HepG2 (cell line): ENCODE data around the gene CIBAR2. TPM values are rescaled to one million over a fixed set of nuclear protein-coding genes. Genes with fewer than 3 reads are reported as not detected.
A peak's percentile ranks its signal among the peaks of the same experiment; 100 is the strongest.

Experiments used
- AHR ChIP-seq: IDR thresholded peaks from 2 replicates; pipeline ENCODE4 v1.6.1; 2018; ENCODE audit warnings: missing genetic modification reagents, missing compliant biosample characterization
- ELF3 ChIP-seq: IDR thresholded peaks from 2 replicates; pipeline ENCODE4 v1.6.1; 2016; ENCODE audit warnings: missing genetic modification reagents, missing compliant biosample characterization
- ESRRA ChIP-seq: sonication (generic); formaldehyde crosslinking; IDR thresholded peaks from 2 replicates; pipeline ENCODE4 v1.5.1; 2020; ENCODE audit warnings: mild to moderate bottlenecking, low read depth, missing genetic modification reagents
- FOSL2 ChIP-seq: sonication (generic); formaldehyde crosslinking; IDR thresholded peaks from 2 replicates; pipeline ENCODE4 v1.4.0; 2020; ENCODE audit warnings: missing genetic modification reagents
- FUBP1 ChIP-seq: sonication (generic); formaldehyde crosslinking; IDR thresholded peaks from 2 replicates; pipeline ENCODE4 v1.5.1; 2020; ENCODE audit warnings: missing genetic modification reagents, mild to moderate bottlenecking, borderline replicate concordance
- HNRNPL ChIP-seq: fragments of 200-400 bp; formaldehyde crosslinking; IDR thresholded peaks from 2 replicates; pipeline ENCODE4 v1.6.1; 2017; ENCODE audit warnings: mild to moderate bottlenecking, low read depth, low read length
- IRF2 ChIP-seq: IDR thresholded peaks from 2 replicates; pipeline ENCODE4 v1.6.1; 2018; ENCODE audit warnings: missing genetic modification reagents, missing compliant biosample characterization
- KDM5A ChIP-seq: fragments of 200-600 bp; sonication (generic); IDR thresholded peaks from 2 replicates; pipeline ENCODE4 v1.7.0; 2018; ENCODE audit warnings: antibody characterized with exemption, mild to moderate bottlenecking, low read length, borderline replicate concordance
- MED13 ChIP-seq: sonication (generic); formaldehyde crosslinking; IDR thresholded peaks from 2 replicates; pipeline ENCODE4 v1.5.0; 2020; ENCODE audit warnings: missing genetic modification reagents
- PHF21A ChIP-seq: sonication (generic); formaldehyde crosslinking; IDR thresholded peaks from 2 replicates; pipeline ENCODE4 v1.5.0; 2020; ENCODE audit warnings: mild to moderate bottlenecking, missing genetic modification reagents
- SCMH1 ChIP-seq: sonication (generic); formaldehyde crosslinking; IDR thresholded peaks from 2 replicates; pipeline ENCODE4 v1.9.0; 2021; ENCODE audit warnings: missing genetic modification reagents, mild to moderate bottlenecking, borderline replicate concordance
- TARDBP ChIP-seq: sonication (generic); formaldehyde crosslinking; IDR thresholded peaks from 2 replicates; pipeline ENCODE4 v1.8.0; 2022; ENCODE audit warnings: mild to moderate bottlenecking, missing genetic modification reagents
- ZNF383 ChIP-seq: sonication (generic); formaldehyde crosslinking; IDR thresholded peaks from 2 replicates; pipeline ENCODE4 v1.4.0; 2020; ENCODE audit warnings: missing genetic modification reagents, mild to moderate bottlenecking, borderline replicate concordance
- ZNF543 ChIP-seq: sonication (generic); formaldehyde crosslinking; IDR thresholded peaks from 2 replicates; pipeline ENCODE4 v1.4.0; 2020; ENCODE audit warnings: mild to moderate bottlenecking, missing genetic modification reagents
- ZNF589 ChIP-seq: sonication (generic); formaldehyde crosslinking; conservative IDR thresholded peaks from 2 replicates; pipeline ENCODE4 v1.8.0; 2022; ENCODE audit warnings: mild to moderate bottlenecking, moderate library complexity, missing genetic modification reagents
- ZNF598 ChIP-seq: sonication (generic); formaldehyde crosslinking; IDR thresholded peaks from 2 replicates; pipeline ENCODE4 v1.5.1; 2020; ENCODE audit warnings: mild to moderate bottlenecking, missing genetic modification reagents, borderline replicate concordance
- ZNF709 ChIP-seq: sonication (generic); formaldehyde crosslinking; IDR thresholded peaks from 2 replicates; pipeline ENCODE4 v1.5.0; 2020; ENCODE audit warnings: mild to moderate bottlenecking, missing genetic modification reagents
- ZNF720 ChIP-seq: sonication (generic); formaldehyde crosslinking; IDR thresholded peaks from 2 replicates; pipeline ENCODE4 v1.4.0; 2020; ENCODE audit warnings: missing genetic modification reagents
- polyA plus RNA-seq, 8 experiments: library from polyadenylated mRNA; depleted of rRNA in 3 of 8; stranded (reverse) in 7 of 8; unstranded in 1 of 8; fragments of >200 nt; fragmentation: Illumina TruSeq in 4 of 8; extraction: Trizol in 4 of 8; gene quantifications; 2 replicates each; pipeline versions ENCODE4 v1.2.1 to v1.2.3, GENCODE V29; 2011 to 2016; ENCODE audit warnings: low read depth in 4 of 8, missing spikeins in 1 of 8, mixed read lengths in 1 of 8; ENCODE audit not compliant: insufficient read depth in 1 of 8
- total RNA-seq, 5 experiments: library from RNA; depleted of rRNA; stranded (reverse); fragments of >200 nt; fragmentation: Illumina TruSeq; extraction: Trizol; gene quantifications; 2 replicates each; pipeline ENCODE4 v1.2.3, GENCODE V29; 2016; ENCODE audit warnings: low read depth in 1 of 5
- TF ChIP-seq, protein P1 (sequence below): IDR thresholded peaks from 2 replicates; pipeline ENCODE4 v1.6.1; 2016; ENCODE audit warnings: mild to moderate bottlenecking, missing biosample characterization, missing genetic modification reagents
- TF ChIP-seq, protein P2 (sequence below): sonication (generic); formaldehyde crosslinking; IDR thresholded peaks from 2 replicates; pipeline ENCODE4 v1.4.0; 2020; ENCODE audit warnings: missing genetic modification reagents, mild to moderate bottlenecking, borderline replicate concordance
- TF ChIP-seq, protein P3 (sequence below): sonication (generic); formaldehyde crosslinking; IDR thresholded peaks from 2 replicates; pipeline ENCODE4 v1.9.0; 2021; ENCODE audit warnings: missing genetic modification reagents, mild to moderate bottlenecking, borderline replicate concordance

Gene CIBAR2
- total and polyA plus RNA-seq, 2 of the 13 experiments (the other 11 are each of a cell fraction or from before 2014, with no cell fraction given): not detected

GRCh38 chr16:85055493-85056210 lies 56.6 kb downstream of the CIBAR2 start (continued):
- TF ChIP-seq FOSL2 (CRISPR knock-in tag): no peak
- 0 out of 2 replicates have a peak, but pooled peaks have one; percentile 24 for TF ChIP-seq ZNF598
- no peak for TF ChIP-seq MED13 (CRISPR knock-in tag)
- TF ChIP-seq ZNF589 (CRISPR knock-in tag): no peak
- TF ChIP-seq SCMH1 (CRISPR knock-in tag): no peak
- TF ChIP-seq ZNF709: peak; percentile 95
- TF ChIP-seq HNRNPL: no peak
- no peak for TF ChIP-seq PHF21A (CRISPR knock-in tag)
- TF ChIP-seq, protein P1, sequence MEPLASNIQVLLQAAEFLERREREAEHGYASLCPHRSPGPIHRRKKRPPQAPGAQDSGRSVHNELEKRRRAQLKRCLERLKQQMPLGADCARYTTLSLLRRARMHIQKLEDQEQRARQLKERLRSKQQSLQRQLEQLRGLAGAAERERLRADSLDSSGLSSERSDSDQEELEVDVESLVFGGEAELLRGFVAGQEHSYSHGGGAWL (CRISPR knock-in tag): peak; percentile 90
- TF ChIP-seq TARDBP (CRISPR knock-in tag): peak; percentile 55; the same call in 1 of the 2 replicates
- peak; percentile 94 for TF ChIP-seq ZNF543 (CRISPR knock-in tag)
- 0 out of 2 replicates have a peak, but pooled peaks have one; percentile 21 for TF ChIP-seq IRF2
- TF ChIP-seq FUBP1 (CRISPR knock-in tag): no peak
- TF ChIP-seq ZNF383 (CRISPR knock-in tag): no peak
- TF ChIP-seq, protein P2, sequence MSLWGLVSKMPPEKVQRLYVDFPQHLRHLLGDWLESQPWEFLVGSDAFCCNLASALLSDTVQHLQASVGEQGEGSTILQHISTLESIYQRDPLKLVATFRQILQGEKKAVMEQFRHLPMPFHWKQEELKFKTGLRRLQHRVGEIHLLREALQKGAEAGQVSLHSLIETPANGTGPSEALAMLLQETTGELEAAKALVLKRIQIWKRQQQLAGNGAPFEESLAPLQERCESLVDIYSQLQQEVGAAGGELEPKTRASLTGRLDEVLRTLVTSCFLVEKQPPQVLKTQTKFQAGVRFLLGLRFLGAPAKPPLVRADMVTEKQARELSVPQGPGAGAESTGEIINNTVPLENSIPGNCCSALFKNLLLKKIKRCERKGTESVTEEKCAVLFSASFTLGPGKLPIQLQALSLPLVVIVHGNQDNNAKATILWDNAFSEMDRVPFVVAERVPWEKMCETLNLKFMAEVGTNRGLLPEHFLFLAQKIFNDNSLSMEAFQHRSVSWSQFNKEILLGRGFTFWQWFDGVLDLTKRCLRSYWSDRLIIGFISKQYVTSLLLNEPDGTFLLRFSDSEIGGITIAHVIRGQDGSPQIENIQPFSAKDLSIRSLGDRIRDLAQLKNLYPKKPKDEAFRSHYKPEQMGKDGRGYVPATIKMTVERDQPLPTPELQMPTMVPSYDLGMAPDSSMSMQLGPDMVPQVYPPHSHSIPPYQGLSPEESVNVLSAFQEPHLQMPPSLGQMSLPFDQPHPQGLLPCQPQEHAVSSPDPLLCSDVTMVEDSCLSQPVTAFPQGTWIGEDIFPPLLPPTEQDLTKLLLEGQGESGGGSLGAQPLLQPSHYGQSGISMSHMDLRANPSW: no peak
- no peak for TF ChIP-seq ELF3 (CRISPR knock-in tag)
- no peak for TF ChIP-seq ZNF720
- no peak for TF ChIP-seq KDM5A
- TF ChIP-seq AHR (CRISPR knock-in tag): peak; percentile 79; the same call in 1 of the 2 replicates
- TF ChIP-seq, protein P3, sequence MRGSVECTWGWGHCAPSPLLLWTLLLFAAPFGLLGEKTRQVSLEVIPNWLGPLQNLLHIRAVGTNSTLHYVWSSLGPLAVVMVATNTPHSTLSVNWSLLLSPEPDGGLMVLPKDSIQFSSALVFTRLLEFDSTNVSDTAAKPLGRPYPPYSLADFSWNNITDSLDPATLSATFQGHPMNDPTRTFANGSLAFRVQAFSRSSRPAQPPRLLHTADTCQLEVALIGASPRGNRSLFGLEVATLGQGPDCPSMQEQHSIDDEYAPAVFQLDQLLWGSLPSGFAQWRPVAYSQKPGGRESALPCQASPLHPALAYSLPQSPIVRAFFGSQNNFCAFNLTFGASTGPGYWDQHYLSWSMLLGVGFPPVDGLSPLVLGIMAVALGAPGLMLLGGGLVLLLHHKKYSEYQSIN (CRISPR knock-in tag): no peak
- TF ChIP-seq ESRRA (CRISPR knock-in tag): no peak
